HCT116 (cell line): ENCODE results near the gene MTUS2. TPM values are rescaled to one million over a fixed set of nuclear protein-coding genes. Genes with fewer than 3 reads are reported as not detected.

Source experiments
- ATAC-seq: fragments of 200-7000 bp; cut with Tn5 transposase; 2 replicates; pipeline ENCODE4 v1.9.1; 2020; ENCODE audit warnings: mild to moderate bottlenecking, moderate library complexity
- BruUV-seq: library from RNA; stranded (reverse); fragments of 400-500 nt; replicated peaks from 2 replicates; lab custom pipeline; 2021; lab: Mats Ljungman, UMichigan
- CTCF ChIA-PET: fragments of 300-600 bp; sonication (Branson Sonifier 250); formaldehyde crosslinking; loops from one replicate; lab custom pipeline; 2021; ENCODE audit warnings: antibody characterized with exemption; lab: Charles Lee
- POLR2A ChIA-PET: fragments of 300-600, 350-600 bp; sonication (Branson Sonifier 250); formaldehyde crosslinking; loops from one replicate; lab custom pipeline; 2021; ENCODE audit warnings: antibody characterized with exemption; lab: Charles Lee
- RAD21 ChIA-PET, 2 experiments: fragments of 300-600 bp; sonication (Branson Sonifier 250); formaldehyde crosslinking; loops; one replicate each; lab custom pipeline; 2023; ENCODE audit warnings: low total read pairs in 2 of 2; ENCODE audit not compliant: uncharacterized antibody in 2 of 2, unreplicated experiment in 2 of 2, low non-redundant PET in 1 of 2; lab: Charles Lee
- DNase-seq: peaks from one replicate; pipeline ENCODE4 v3.0.0-alpha.2; 2010; ENCODE audit warnings: low read depth, low spot score
- H2AFZ ChIP-seq: fragments of 200-600 bp; shearing (Covaris generic), sonication (generic); 2 replicates; pipeline ENCODE4 v1.6.1; 2017; ENCODE audit warnings: low read depth, mixed run types, mixed read lengths, antibody characterized with exemption, low read length; ENCODE audit not compliant: poor library complexity, severe bottlenecking
- H3K27ac ChIP-seq: 2 replicates; pipeline ENCODE4 v1.5.1; 2012; ENCODE audit warnings: low read depth, low read length
- H3K27me3 ChIP-seq: fragments of 200-600 bp; sonication (generic); 2 replicates; pipeline ENCODE4 v1.6.1; 2016; ENCODE audit warnings: mixed run types, low read length, mixed read lengths; ENCODE audit not compliant: insufficient read depth
- H3K36me3 ChIP-seq, 2 experiments: fragments of 200-500 bp in 1 of 2; fragments of 200-600 bp in 1 of 2; sonication (Bioruptor generic) in 1 of 2; sonication (generic) in 1 of 2; 2 replicates each; pipeline versions ENCODE4 v1.5.1 to v1.6.1; 2014 to 2016; ENCODE audit warnings: low read length in 2 of 2, inconsistent platforms in 1 of 2, mixed read lengths in 1 of 2, mixed run types in 1 of 2; ENCODE audit not compliant: insufficient read depth in 2 of 2, control insufficient read depth in 1 of 2
- H3K4me1 ChIP-seq, 2 experiments: fragments of 200-600 bp in 1 of 2; sonication (generic) in 1 of 2; 2 replicates each; pipeline versions ENCODE4 v1.5.1 to v1.6.1; 2012 to 2017; ENCODE audit warnings: low read length in 2 of 2, inconsistent platforms in 1 of 2, mild to moderate bottlenecking in 1 of 2, mixed read lengths in 1 of 2, mixed run types in 1 of 2, moderate library complexity in 1 of 2; ENCODE audit not compliant: insufficient read depth in 2 of 2, control insufficient read depth in 1 of 2
- H3K4me2 ChIP-seq: fragments of 200-600 bp; sonication (generic); 2 replicates; pipeline ENCODE4 v1.6.1; 2017; ENCODE audit warnings: mixed run types, low read length, mixed read lengths
- H3K4me3 ChIP-seq, 2 experiments: fragments of 200-600 bp in 1 of 2; sonication (generic) in 1 of 2; replicated peaks in 1 of 2; 2 replicates each; pipeline ENCODE4 v1.5.1; 2011 to 2016; ENCODE audit warnings: low read length in 2 of 2, control low read depth in 1 of 2, low read depth in 1 of 2, mild to moderate bottlenecking in 1 of 2, mixed read lengths in 1 of 2, mixed run types in 1 of 2
- H3K79me2 ChIP-seq: fragments of 200-600 bp; sonication (generic); 2 replicates; pipeline ENCODE4 v1.6.1; 2017; ENCODE audit warnings: mild to moderate bottlenecking, mixed run types, low read length, moderate library complexity, mixed read lengths; ENCODE audit not compliant: insufficient read depth
- H3K9ac ChIP-seq: fragments of 200-600 bp; sonication (generic); 2 replicates; pipeline ENCODE4 v1.6.1; 2016; ENCODE audit warnings: low read length, mixed read lengths
- H3K9me2 ChIP-seq: fragments of 200-600 bp; sonication (generic), shearing (Covaris generic); 2 replicates; pipeline ENCODE4 v1.6.1; 2017; ENCODE audit warnings: mixed run types, mild to moderate bottlenecking, moderate library complexity; ENCODE audit not compliant: insufficient read depth
- H3K9me3 ChIP-seq, 2 experiments: fragments of 200-500 bp in 1 of 2; fragments of 200-600 bp in 1 of 2; sonication (Bioruptor generic) in 1 of 2; sonication (generic) in 1 of 2; 2 replicates each; pipeline ENCODE4 v1.6.1; 2014 to 2017; ENCODE audit warnings: low read length in 2 of 2, mixed read lengths in 2 of 2, inconsistent platforms in 1 of 2, low read depth in 1 of 2, mild to moderate bottlenecking in 1 of 2, mixed run types in 1 of 2, moderate library complexity in 1 of 2; ENCODE audit not compliant: control insufficient read depth in 1 of 2, insufficient read depth in 1 of 2
- H4K20me1 ChIP-seq: fragments of 200-600 bp; sonication (generic), shearing (Covaris generic); 2 replicates; pipeline ENCODE4 v1.6.1; 2017; ENCODE audit warnings: mixed run types, mild to moderate bottlenecking, moderate library complexity; ENCODE audit not compliant: insufficient read depth
- ATF3 ChIP-seq: IDR thresholded peaks from 2 replicates; pipeline ENCODE4 v1.6.1; 2012
- CBX3 ChIP-seq: IDR thresholded peaks from 2 replicates; pipeline ENCODE4 v1.6.1; 2012; ENCODE audit warnings: low read depth
- CTCF ChIP-seq, 3 experiments: fragments of 200-600 bp in 1 of 3; sonication (generic) in 1 of 3; IDR thresholded peaks in 2 of 3; conservative IDR thresholded peaks in 1 of 3; 2 replicates each; pipeline ENCODE4 v1.5.1; 2012 to 2017; ENCODE audit warnings: low read depth in 2 of 3, low read length in 2 of 3, antibody characterized with exemption in 1 of 3, borderline replicate concordance in 1 of 3, control low read depth in 1 of 3, mild to moderate bottlenecking in 1 of 3, mixed read lengths in 1 of 3, mixed run types in 1 of 3, moderate library complexity in 1 of 3; ENCODE audit not compliant: insufficient read depth in 1 of 3
- EGR1 ChIP-seq: IDR thresholded peaks from 2 replicates; pipeline ENCODE4 v1.6.1; 2012; ENCODE audit warnings: low read depth
- EZH2 ChIP-seq: fragments of 200-600 bp; sonication (generic); IDR thresholded peaks from 2 replicates; pipeline ENCODE4 v1.6.1; 2017; ENCODE audit warnings: antibody characterized with exemption, mixed run types
- EZH2phosphoT487 ChIP-seq: fragments of 200-600 bp; IDR thresholded peaks from 2 replicates; pipeline ENCODE4 v1.6.1; 2018; ENCODE audit warnings: antibody characterized with exemption, borderline replicate concordance
- FOSL1 ChIP-seq: IDR thresholded peaks from 2 replicates; pipeline ENCODE4 v1.6.1; 2012; ENCODE audit warnings: low read depth
- MAX ChIP-seq: IDR thresholded peaks from 2 replicates; pipeline ENCODE4 v1.6.1; 2012
- RAD21 ChIP-seq: IDR thresholded peaks from 2 replicates; pipeline ENCODE4 v1.6.1; 2012; ENCODE audit warnings: low read depth, mild to moderate bottlenecking
- REST ChIP-seq: IDR thresholded peaks from 2 replicates; pipeline ENCODE4 v1.6.1; 2012; ENCODE audit warnings: low read depth
- SIN3A ChIP-seq: IDR thresholded peaks from 2 replicates; pipeline ENCODE4 v1.6.1; 2012; ENCODE audit warnings: low read depth
- SRF ChIP-seq: IDR thresholded peaks from 2 replicates; pipeline ENCODE4 v1.6.1; 2012; ENCODE audit warnings: low read depth
- YY1 ChIP-seq: IDR thresholded peaks from 2 replicates; pipeline ENCODE4 v1.6.1; 2011; ENCODE audit warnings: low read length, low read depth, moderate library complexity, mild to moderate bottlenecking; ENCODE audit not compliant: insufficient replicate concordance; ENCODE audit errors: extremely low read depth
- ZBTB33 ChIP-seq: IDR thresholded peaks from 2 replicates; pipeline ENCODE4 v1.6.1; 2011; ENCODE audit warnings: mild to moderate bottlenecking, low read length, moderate library complexity; ENCODE audit not compliant: insufficient replicate concordance; ENCODE audit errors: extremely low read depth
- ZFX ChIP-seq: fragments of 450-650 bp; IDR thresholded peaks from 2 replicates; pipeline ENCODE4 v1.6.1; 2017
- ZNF274 ChIP-seq: fragments of 200-500 bp; sonication (Bioruptor generic); IDR thresholded peaks from 2 replicates; pipeline ENCODE4 v1.6.1; 2014; ENCODE audit warnings: mild to moderate bottlenecking, low read depth, low read length, inconsistent platforms
- intact Hi-C: fragments of 100-400 bp; cut with micrococcal nuclease; formaldehyde crosslinking; loops from 2 replicates; pipeline ENCODE4 v1.10.0; 2022
- total RNA-seq: library from RNA; stranded (reverse); gene quantifications from one replicate; pipeline ENCODE4 v1.2.1, GENCODE V29; 2021; ENCODE audit not compliant: unreplicated experiment

MTUS2 gene
- total RNA-seq, 1 experiment from 2014 or later, result 0.02 TPM

- no peaks in the 10 kb centered on the region for H3K36me3 ChIP-seq
- POLR2A ChIA-PET, result no interaction called here
- H3K79me2 ChIP-seq, result no peaks in the 10 kb centered on the region
- no peak overlapping the region for H3K27ac ChIP-seq
- H2AFZ ChIP-seq, result no peak overlapping the region
- RAD21 ChIA-PET, result no interaction called here
- no peak for DNase-seq
- ATAC-seq, result no peak
- H4K20me1 ChIP-seq, result no peaks in the 10 kb centered on the region
- CTCF ChIA-PET, result no interaction called here
- no peak overlapping the region for H3K4me3 ChIP-seq
- intact Hi-C loops, result no loop called here
- H3K9me3 ChIP-seq, result no peaks in the 10 kb centered on the region
- TF ChIP-seq EZH2phosphoT487 (no peak), RAD21 (no peak), ZBTB33 (no peak), SIN3A (no peak), ZNF274 (no peak), YY1 (no peak), EZH2 (no peak), CTCF (IDR thresholded peaks at IDR 0.05 in 2 of 3, conservative IDR thresholded peaks at IDR 0.05 in 1 of 3; ENCODE audit: borderline replicate concordance in 1 of 3, insufficient read depth in 1 of 3, low read depth in 2 of 3, low read length in 2 of 3) (no peak), REST (no peak), ATF3 (no peak), MAX (no peak), FOSL1 (no peak), SRF (no peak), ZFX (no peak), CBX3 (no peak), EGR1 (no peak)
- H3K27me3 ChIP-seq, result peaks cover 31% of the 10 kb centered on the region
- no peaks in the 10 kb centered on the region for H3K9me2 ChIP-seq
- H3K9ac ChIP-seq, result no peak overlapping the region
- H3K4me2 ChIP-seq, result no peak overlapping the region
- BruUV-seq, result no TSS peak
- H3K4me1 ChIP-seq, result no peaks in the 10 kb centered on the region
Observed at GRCh38 chr13:29318741-29319140, 498.6 kb downstream of the MTUS2 start.
